GM18868 (cell line): ENCODE measurements around the gene SEMA3C.

Source experiments
- ATAC-seq: cut with Tn5 transposase; IDR thresholded peaks from one replicate; pipeline ENCODE4 v1.9.1; 2021; ENCODE audit warnings: mild to moderate bottlenecking, moderate library complexity; ENCODE audit not compliant: unreplicated experiment

Gene SEMA3C

GRCh38 chr7:80783678-80784327, 135.0 kb downstream of the SEMA3C start:
- no peak for ATAC-seq

- no peak for ATAC-seq
These were observed 135.6 kb downstream of the SEMA3C start for GRCh38 chr7:80783186-80783677.

GRCh38 chr7:80781561-80781979, 137.3 kb downstream of the SEMA3C start:
- ATAC-seq = no peak

- no peak for ATAC-seq
These were observed 137.7 kb downstream of the SEMA3C start for GRCh38 chr7:80781146-80781545.

- no peak for ATAC-seq
These were observed 139.4 kb downstream of the SEMA3C start for GRCh38 chr7:80779456-80779855.

- no peak for ATAC-seq
These were observed 143.0 kb downstream of the SEMA3C start for GRCh38 chr7:80775897-80776296.

- ATAC-seq = no peak
These were observed 143.4 kb downstream of the SEMA3C start for GRCh38 chr7:80775482-80775881.

- no peak for ATAC-seq
These were observed 144.0 kb downstream of the SEMA3C start for GRCh38 chr7:80774843-80775242.

GRCh38 chr7:80773787-80774508, 144.9 kb downstream of the SEMA3C start:
- no peak for ATAC-seq

GRCh38 chr7:80772347-80772993, 146.4 kb downstream of the SEMA3C start:
- ATAC-seq = no peak

GRCh38 chr7:80771523-80771922, 147.3 kb downstream of the SEMA3C start:
- ATAC-seq = no peak

GRCh38 chr7:80770675-80771081, 148.2 kb downstream of the SEMA3C start:
- ATAC-seq = peak; percentile 92

- no peak for ATAC-seq
These were observed 148.8 kb downstream of the SEMA3C start for GRCh38 chr7:80770061-80770460.

GRCh38 chr7:80768756-80769155, 150.1 kb downstream of the SEMA3C start:
- ATAC-seq = no peak

- ATAC-seq = no peak
These were observed 151.2 kb downstream of the SEMA3C start for GRCh38 chr7:80767654-80768053.

- ATAC-seq = no peak
These were observed 152.1 kb downstream of the SEMA3C start for GRCh38 chr7:80766724-80767123.

GRCh38 chr7:80764132-80764531, 154.7 kb downstream of the SEMA3C start:
- no peak for ATAC-seq

GRCh38 chr7:80763704-80764103, 155.1 kb downstream of the SEMA3C start:
- no peak for ATAC-seq

GRCh38 chr7:80763289-80763688, 155.6 kb downstream of the SEMA3C start:
- ATAC-seq = no peak

GRCh38 chr7:80760292-80760691, 158.6 kb downstream of the SEMA3C start:
- ATAC-seq = no peak

- no peak for ATAC-seq
These were observed 165.7 kb downstream of the SEMA3C start for GRCh38 chr7:80752954-80753690.
